Neutrophil (primary cell): ENCODE results near the gene KLHL29.

Source experiments
- H3K27ac ChIP-seq: fragments of 200-600 bp; sonication (generic); 2 replicates; pipeline ENCODE4 v1.5.1; 2016; ENCODE audit warnings: mild to moderate bottlenecking, moderate library complexity
- H3K27me3 ChIP-seq: fragments of 200-600 bp; sonication (generic); 2 replicates; pipeline ENCODE4 v1.6.0; 2016; ENCODE audit warnings: mild to moderate bottlenecking
- H3K36me3 ChIP-seq: fragments of 200-600 bp; sonication (generic); 2 replicates; pipeline ENCODE4 v1.5.1; 2017
- H3K4me1 ChIP-seq, 2 experiments: fragments of 200-600 bp in 1 of 2; sonication (generic) in 1 of 2; 1 replicate in 1 of 2; 2 replicates in 1 of 2; pipeline versions ENCODE4 v1.5.1 to v1.6.1; 2013 to 2016; ENCODE audit warnings: low read depth in 1 of 2, low read length in 1 of 2, mild to moderate bottlenecking in 1 of 2, moderate library complexity in 1 of 2; ENCODE audit not compliant: control insufficient read depth in 1 of 2, insufficient read depth in 1 of 2
- H3K4me3 ChIP-seq, 2 experiments: fragments of 200-600 bp in 1 of 2; sonication (generic) in 1 of 2; 1 replicate in 1 of 2; 2 replicates in 1 of 2; pipeline ENCODE4 v1.5.1; 2013 to 2016; ENCODE audit warnings: low read depth in 1 of 2, low read length in 1 of 2, mild to moderate bottlenecking in 1 of 2, moderate library complexity in 1 of 2
- H3K9me3 ChIP-seq: fragments of 200-600 bp; sonication (generic); 2 replicates; pipeline ENCODE4 v1.5.1; 2016
- TF ChIP-seq, protein P1 (sequence below): fragments of 200-600 bp; sonication (generic); IDR thresholded peaks from 2 replicates; pipeline ENCODE4 v1.5.1; 2016; ENCODE audit warnings: antibody characterized with exemption

KLHL29 gene

DNA sequence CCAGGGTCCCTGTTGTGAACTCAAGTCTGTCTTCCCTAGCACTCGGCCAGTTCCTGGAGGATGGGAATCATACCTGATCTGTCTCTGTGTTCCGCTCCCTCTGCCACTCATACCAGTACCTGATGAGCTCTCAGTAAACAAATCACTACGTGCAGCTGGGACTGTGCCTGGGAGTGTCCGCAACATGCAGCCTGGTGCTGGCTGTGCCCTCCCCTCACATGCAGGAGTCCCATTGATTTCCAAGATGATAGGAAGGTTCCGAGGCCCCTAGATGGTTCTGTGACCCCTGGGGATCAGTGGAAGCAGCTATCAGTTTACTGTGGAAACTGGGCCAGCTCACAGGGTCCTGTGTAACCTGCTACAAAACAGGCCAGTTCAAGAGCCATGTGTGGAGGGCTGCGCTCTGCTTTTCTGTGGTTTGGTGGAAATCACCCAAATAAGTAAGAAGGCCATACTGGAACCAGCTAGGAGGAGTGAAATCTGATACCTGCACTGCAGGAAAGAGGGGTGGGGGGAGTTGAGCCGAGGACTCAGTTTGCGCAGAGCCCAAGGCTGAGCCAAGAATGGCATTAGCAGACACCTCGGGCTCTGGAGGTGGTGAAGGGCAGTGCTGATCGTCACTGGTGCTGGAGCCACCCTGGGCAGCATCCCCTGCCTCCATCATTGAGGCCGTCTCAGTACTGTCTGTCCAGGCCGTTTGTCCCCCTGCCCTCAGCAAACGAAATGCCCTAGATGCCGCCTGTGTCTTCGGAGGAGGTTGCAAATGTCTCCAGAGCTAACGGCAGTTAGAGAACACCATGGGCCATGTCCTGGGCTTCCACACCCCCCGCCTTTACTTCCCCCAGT is 93.3 kb downstream of the KLHL29 start:
- Histone ChIP-seq H3K4me3 (no peak overlapping the region), H3K4me1 (no peaks in the 10 kb centered on the region), H3K27me3 (peaks cover 69% of the 10 kb centered on the region), H3K9me3 (no peaks in the 10 kb centered on the region), H3K27ac (no peak overlapping the region), H3K36me3 (no peaks in the 10 kb centered on the region)
- TF ChIP-seq, protein P1, sequence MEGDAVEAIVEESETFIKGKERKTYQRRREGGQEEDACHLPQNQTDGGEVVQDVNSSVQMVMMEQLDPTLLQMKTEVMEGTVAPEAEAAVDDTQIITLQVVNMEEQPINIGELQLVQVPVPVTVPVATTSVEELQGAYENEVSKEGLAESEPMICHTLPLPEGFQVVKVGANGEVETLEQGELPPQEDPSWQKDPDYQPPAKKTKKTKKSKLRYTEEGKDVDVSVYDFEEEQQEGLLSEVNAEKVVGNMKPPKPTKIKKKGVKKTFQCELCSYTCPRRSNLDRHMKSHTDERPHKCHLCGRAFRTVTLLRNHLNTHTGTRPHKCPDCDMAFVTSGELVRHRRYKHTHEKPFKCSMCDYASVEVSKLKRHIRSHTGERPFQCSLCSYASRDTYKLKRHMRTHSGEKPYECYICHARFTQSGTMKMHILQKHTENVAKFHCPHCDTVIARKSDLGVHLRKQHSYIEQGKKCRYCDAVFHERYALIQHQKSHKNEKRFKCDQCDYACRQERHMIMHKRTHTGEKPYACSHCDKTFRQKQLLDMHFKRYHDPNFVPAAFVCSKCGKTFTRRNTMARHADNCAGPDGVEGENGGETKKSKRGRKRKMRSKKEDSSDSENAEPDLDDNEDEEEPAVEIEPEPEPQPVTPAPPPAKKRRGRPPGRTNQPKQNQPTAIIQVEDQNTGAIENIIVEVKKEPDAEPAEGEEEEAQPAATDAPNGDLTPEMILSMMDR, result no peak

DNA sequence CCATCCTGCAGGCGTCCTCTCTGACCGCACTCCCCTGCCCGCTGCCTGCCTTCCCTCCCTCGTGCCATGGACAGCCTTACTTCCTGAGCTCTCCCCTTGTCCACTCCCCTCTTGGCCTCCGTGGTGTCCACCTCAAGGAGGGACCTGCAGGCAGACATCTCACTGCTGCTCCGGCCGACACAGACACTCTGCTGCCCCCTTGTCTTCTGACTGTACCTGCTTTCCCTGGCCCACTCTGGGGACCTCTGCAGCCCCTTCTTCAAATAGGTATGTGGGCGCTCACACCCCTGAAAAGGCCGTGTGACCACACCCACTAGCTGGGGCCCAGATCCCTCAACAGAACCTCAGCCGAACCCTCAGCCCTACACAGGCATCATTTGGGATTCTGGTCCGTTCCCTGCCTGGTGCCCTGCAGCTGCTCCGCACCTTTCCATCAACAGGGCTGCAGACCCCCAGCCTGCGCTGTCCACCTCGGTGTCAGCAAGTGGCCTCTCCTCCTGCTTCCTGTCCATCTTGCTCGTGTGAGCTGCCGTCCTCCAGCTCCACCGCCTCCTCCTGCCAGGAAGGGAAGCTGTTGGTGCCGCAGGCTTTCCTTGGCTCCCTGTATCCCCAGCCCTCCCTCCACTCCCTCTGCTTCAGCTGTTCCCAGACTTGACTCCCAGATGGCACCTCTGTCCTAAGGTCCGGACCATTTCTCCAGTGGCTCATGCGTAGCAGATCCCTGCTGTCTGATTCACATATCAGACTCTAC is 94.1 kb downstream of the KLHL29 start:
- TF ChIP-seq, protein P1, result no peak
- Histone ChIP-seq H3K27me3 (peaks cover 69% of the 10 kb centered on the region), H3K9me3 (no peaks in the 10 kb centered on the region), H3K4me3 (no peak overlapping the region), H3K36me3 (no peaks in the 10 kb centered on the region), H3K27ac (no peak overlapping the region), H3K4me1 (no peaks in the 10 kb centered on the region)

DNA sequence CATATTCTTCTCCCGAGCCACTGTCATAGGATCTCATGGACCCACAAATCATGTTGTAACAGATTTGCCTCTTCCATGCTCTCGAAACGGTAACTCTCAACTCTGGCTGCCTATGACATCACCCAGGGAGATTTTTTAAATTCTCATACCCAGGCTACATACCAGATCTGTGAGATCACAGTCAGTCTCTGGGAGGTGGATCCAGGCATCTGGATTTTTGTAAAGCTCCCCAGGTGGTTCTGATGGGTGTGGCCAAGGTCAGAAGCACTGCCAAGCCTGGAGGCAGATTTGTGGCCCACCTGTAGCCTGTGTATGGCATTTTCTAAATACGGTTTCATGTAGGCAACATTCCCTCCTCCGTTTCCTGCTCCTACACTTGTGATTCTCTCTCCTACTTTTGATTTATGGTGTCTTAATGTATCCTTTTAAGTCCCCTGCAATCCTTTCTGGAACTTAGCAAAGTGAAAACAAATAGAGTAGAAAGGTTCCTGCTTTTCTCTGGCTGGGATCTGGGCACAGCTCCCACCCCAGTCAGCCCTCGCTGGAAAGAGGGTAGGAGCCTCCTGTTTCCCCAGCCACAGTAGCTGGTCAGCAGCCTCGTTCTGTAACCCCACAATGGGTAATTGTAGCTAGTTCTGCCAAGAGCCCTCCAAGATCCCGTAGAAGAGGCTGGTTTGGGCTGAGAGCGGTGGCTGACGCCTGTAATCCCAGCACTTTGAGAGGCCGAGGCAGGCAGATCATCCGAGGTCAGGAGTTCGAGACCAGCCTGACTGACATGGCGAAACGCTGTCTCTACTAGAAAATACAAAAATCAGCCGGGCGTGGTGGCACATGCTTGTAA is 96.2 kb downstream of the KLHL29 start:
- Histone ChIP-seq H3K9me3 (no peaks in the 10 kb centered on the region), H3K27ac (no peak overlapping the region), H3K4me1 (no peaks in the 10 kb centered on the region), H3K27me3 (peaks cover 70% of the 10 kb centered on the region), H3K4me3 (no peak overlapping the region), H3K36me3 (no peaks in the 10 kb centered on the region)
- TF ChIP-seq, protein P1, result no peak

DNA sequence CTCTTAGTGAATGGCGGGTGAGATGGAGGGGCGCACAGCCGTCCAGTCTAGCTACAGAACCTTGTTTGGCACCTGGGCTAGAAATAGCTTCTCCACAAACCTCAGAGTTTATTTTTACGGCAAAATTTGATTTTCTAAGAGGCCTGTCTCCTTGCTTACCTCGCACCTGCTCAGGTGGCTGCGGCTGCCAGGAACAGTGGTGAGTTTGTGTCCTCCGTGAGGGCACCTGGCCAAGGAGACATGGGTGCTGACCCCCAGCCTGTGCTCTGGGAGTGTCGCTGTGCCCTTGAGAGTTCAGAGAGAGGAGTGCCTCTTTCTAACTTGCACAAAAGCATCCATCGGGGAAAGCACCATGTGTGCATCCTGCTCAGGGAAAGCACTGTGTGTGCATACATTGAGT is 97.2 kb downstream of the KLHL29 start:
- H3K4me1 ChIP-seq, result no peaks in the 10 kb centered on the region
- H3K27ac ChIP-seq, result no peak overlapping the region
- no peaks in the 10 kb centered on the region for H3K9me3 ChIP-seq
- H3K4me3 ChIP-seq, result no peak overlapping the region
- TF ChIP-seq, protein P1, result no peak
- no peaks in the 10 kb centered on the region for H3K36me3 ChIP-seq
- peaks cover 73% of the 10 kb centered on the region for H3K27me3 ChIP-seq

DNA sequence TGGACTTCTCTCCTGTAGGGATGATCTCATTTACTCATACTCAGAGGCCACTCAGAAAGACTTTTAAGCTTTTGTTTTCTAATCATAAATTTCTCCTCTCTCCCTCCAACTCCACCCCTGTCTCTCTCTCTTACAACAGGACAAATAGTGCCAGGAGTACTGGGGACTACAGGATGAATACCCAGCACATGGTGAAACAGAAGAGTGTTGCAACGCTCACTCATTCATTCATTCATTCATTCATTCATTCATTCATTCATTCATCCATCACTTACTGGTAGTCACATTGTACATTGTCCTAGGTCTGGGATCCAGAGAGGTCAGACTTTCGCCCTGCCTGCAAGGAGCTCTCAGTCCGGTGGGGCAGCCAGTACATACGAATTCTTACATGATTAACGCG is 97.6 kb downstream of the KLHL29 start:
- H3K27ac ChIP-seq, result no peak overlapping the region
- H3K36me3 ChIP-seq, result no peaks in the 10 kb centered on the region
- no peak overlapping the region for H3K4me3 ChIP-seq
- TF ChIP-seq, protein P1, result no peak
- no peaks in the 10 kb centered on the region for H3K9me3 ChIP-seq
- H3K4me1 ChIP-seq, result no peaks in the 10 kb centered on the region
- peaks cover 77% of the 10 kb centered on the region for H3K27me3 ChIP-seq
